Coronary artery (tissue), 2 donors: ENCODE data around the gene ABL1.
"Not testable (repeated sequence)": the region's sequence is repeated elsewhere in the genome, so short reads cannot be mapped to it uniquely, and the experiment has no call there.

Source experiments
- DNase-seq: peaks from one replicate; pipeline ENCODE4 v3.0.0-alpha.2; 2017; ENCODE audit warnings: low spot score
- H3K27ac ChIP-seq, 2 donors: fragments of 200-600 bp; sonication (generic); one replicate each; pipeline ENCODE4 v1.5.1; 2016 to 2019
- H3K4me3 ChIP-seq: fragments of 200-600 bp; sonication (generic); 2 replicates; pipeline ENCODE4 v1.5.1; 2016; ENCODE audit warnings: mild to moderate bottlenecking, moderate library complexity
- TF ChIP-seq, protein P1 (sequence below): fragments of 200-600 bp; sonication (generic); IDR thresholded peaks from one replicate; pipeline ENCODE4 v1.5.1; 2019; ENCODE audit warnings: antibody characterized with exemption

Gene ABL1

DNA sequence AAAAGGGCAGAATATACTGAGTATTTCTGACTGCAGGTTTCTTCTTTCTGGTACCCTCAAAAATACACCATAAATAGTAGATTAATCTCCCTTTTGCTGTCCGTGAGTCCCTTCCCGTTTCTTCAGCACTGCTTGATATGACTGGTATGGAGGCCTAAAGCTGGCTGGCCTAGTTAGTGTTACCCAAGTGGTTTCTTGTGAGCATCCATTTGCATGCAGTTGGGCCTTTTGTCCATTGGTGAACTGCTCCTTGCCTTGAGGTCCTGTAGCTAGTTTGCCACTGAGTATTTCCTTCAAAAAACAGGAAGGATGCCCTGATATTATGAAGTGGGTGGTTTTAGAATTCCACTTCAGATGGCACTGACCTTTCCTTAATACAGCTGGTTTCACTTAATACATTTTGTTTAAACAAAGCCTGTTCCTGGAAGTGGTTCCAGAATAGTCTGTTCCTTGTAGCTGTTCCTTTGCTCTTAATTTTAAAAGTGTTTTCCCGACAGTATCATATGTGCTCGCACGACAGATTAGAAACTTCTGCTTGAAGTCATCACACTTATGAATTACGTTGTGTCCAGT lies 40.0 kb upstream of the ABL1 start:
- no peak for DNase-seq
- TF ChIP-seq, protein P1, sequence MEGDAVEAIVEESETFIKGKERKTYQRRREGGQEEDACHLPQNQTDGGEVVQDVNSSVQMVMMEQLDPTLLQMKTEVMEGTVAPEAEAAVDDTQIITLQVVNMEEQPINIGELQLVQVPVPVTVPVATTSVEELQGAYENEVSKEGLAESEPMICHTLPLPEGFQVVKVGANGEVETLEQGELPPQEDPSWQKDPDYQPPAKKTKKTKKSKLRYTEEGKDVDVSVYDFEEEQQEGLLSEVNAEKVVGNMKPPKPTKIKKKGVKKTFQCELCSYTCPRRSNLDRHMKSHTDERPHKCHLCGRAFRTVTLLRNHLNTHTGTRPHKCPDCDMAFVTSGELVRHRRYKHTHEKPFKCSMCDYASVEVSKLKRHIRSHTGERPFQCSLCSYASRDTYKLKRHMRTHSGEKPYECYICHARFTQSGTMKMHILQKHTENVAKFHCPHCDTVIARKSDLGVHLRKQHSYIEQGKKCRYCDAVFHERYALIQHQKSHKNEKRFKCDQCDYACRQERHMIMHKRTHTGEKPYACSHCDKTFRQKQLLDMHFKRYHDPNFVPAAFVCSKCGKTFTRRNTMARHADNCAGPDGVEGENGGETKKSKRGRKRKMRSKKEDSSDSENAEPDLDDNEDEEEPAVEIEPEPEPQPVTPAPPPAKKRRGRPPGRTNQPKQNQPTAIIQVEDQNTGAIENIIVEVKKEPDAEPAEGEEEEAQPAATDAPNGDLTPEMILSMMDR: no peak
- Histone ChIP-seq H3K4me3 (no peak overlapping the region), H3K27ac (peak overlapping the region in 1 of 2 donors; percentile 39)

DNA sequence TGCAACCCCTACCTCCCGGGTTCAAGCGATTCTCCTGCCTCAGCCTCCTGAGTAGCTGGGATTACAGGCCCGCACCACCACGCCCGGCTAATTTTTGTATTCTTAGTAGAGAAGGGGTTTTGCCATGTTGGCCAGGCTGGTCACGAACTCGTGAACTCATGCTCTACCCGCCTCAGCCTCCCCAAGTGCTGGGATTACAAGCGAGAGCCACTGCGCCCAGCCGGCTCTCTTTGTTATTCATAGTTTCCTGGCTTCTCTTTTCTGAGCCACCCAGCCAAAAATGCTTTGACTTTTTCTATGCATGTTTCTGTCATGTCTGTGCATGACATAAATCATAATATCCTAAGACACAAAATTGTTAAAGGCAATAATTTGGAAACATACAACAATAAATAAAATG lies 31.9 kb upstream of the ABL1 start:
- not testable (repeated sequence) for H3K27ac ChIP-seq, DNase-seq, H3K4me3 ChIP-seq

DNA sequence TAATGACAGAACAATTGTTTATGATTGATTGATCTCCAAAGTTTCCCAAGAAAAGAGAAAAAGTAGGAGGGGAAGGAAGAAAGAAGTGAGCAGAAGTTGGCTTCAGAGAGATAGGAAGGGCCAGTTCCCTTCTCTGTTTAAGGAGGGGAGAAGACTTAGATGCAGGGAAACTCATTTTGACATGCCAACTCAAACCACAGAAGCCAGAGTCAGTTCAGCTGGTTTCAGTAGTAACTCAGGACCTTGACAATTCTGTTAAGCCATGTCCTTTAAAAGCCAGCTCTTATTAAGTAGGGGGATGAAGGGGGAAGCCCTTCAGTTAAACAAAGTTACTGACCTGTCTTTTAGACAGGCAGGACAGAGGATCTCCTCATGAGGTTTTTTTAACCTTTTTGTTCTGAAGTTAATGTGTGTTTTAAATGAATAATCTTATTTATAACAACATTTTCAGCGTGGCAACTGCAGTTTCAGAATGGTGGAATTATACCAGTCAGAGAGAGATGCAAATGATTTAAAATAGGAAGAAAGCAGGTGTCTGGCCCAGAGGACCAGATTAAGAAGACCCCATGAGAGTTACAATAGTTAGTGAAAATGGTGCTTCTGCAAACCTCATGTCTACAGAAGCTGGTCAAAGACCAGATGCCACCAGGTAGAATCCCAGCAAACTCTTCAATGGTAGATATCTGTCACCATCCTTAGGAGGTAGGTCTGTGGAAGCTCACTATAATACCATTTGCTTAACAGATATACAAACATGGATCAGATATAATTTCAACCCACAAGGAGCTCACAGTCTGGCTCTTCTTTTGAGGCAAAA lies 29.3 kb upstream of the ABL1 start:
- no peak for DNase-seq
- H3K4me3 ChIP-seq: no peak overlapping the region
- no peak overlapping the region for H3K27ac ChIP-seq
- TF ChIP-seq, protein P1: no peak

DNA sequence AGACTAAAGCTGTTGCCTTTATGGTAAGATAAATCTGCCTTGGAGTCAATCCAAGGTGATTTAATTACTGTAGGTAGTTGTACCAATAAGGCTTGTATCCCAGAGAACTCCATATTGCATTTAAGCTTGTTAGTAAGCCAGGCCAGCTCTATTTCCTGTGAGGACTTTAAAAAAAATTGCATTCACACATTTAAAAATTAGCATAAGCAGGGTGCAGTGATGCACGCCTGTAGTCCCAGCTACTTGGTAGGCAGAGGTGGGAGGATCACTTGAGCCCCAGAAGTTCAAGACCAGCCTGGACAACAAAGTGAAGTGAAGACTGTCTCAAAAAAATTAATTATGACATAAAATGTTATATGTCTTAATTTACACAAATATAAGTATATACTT lies 28.7 kb upstream of the ABL1 start:
- DNase-seq: no peak
- TF ChIP-seq, protein P1: no peak
- Histone ChIP-seq H3K4me3 (no peak overlapping the region), H3K27ac (no peak overlapping the region)

DNA sequence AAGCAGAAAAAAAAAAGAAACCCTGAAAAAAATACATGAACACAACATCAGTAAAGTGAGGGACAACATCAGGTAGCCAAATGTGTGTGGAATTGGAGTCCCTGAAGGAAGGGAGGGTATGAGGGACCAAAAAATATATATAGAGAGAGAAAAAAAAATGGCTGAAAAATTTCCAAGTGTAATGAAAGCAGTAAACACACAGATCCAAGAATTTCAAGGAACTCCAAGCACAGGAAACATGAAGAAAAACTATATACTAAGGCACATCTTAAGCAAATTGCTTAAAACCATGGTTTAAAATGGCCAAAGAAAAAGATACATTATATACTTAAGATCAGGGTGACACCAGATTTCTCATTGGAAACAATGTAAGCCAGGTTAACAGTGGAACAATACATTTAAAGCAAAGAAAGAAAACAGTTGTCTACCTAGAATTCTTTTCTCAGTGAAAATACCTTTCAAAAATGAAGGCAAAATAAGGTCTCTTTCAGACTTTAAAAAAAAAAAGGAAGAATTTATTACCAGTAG lies 24.4 kb upstream of the ABL1 start:
- TF ChIP-seq, protein P1: no peak
- DNase-seq: no peak
- no peak overlapping the region for H3K27ac ChIP-seq
- H3K4me3 ChIP-seq: no peak overlapping the region

DNA sequence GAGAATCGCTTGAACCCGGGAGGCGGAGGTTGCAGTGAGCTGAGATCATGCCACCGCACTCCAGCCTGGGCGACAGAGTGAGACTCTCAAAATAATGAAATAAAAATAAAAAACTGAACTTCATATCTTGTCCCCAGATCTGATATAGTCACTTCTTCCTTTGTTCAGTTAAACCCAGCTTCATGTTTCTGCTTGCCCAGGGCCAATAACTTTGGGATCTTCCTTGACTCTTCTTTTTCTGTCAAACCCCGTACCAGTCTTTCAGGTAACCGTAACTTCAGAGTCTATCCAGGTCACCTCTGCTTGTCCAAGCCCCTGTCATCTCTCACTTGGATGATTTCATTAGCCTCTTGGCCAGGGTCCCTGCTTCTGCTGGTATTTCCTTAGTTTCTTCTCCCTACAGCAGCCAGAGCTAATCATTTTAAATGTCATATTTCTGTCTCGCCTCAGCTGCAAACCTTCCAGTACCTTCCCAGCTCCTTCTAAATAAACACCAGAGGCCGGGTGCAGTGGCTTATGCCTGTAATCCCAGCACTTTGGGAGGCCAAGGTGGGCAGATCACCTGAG lies 19.7 kb upstream of the ABL1 start:
- no peak for DNase-seq
- Histone ChIP-seq H3K27ac (no peak overlapping the region), H3K4me3 (no peak overlapping the region)
- TF ChIP-seq, protein P1: no peak

DNA sequence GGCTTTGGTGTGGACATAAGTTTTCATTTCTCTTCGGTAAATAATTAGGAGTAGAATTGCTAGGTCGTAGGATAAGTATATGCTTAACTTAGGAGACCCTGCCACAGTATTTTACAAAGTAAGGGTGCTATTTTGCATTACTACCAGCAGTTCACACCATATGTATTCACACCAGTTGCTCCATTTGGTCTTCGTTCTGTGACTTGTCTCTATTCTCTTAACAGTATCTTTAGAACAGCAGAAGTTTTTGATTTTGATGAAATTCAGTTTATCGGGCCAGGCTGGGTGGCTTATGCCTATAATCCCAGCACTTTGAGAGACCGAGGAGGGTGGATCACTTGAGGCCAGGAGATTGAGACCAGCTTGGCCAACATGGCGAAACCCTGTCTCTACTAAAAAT lies 17.1 kb upstream of the ABL1 start:
- TF ChIP-seq, protein P1: no peak
- H3K4me3 ChIP-seq: no peak overlapping the region
- DNase-seq: no peak
- H3K27ac ChIP-seq: no peak overlapping the region
